COLO829 (cell line): Measurements from ENCODE around the gene HBD.
"Not testable (repeated sequence)": the region's sequence is repeated elsewhere in the genome, so short reads cannot be mapped to it uniquely, and the experiment has no call there.

Experiments used
- DNase-seq: peaks from one replicate; pipeline ENCODE4 v3.0.0; 2012; ENCODE audit warnings: low spot score

HBD gene

DNA sequence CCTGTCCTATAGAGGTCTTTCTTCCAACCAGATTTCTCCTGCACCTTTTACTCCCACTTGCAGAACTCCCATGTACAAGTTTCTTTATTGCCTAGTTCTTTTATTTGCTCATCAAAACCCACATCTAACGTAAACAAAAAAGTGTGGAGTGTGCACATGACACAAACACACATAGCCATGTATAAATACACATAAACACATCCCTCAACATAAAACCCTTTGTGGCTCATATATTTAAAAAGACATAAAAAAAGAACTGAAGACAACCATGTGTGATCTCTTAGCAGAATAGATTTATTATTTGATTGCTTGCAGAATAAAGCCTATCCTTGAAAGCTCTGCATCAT is 18.6 kb upstream of the HBD start:
- no peak for DNase-seq

DNA sequence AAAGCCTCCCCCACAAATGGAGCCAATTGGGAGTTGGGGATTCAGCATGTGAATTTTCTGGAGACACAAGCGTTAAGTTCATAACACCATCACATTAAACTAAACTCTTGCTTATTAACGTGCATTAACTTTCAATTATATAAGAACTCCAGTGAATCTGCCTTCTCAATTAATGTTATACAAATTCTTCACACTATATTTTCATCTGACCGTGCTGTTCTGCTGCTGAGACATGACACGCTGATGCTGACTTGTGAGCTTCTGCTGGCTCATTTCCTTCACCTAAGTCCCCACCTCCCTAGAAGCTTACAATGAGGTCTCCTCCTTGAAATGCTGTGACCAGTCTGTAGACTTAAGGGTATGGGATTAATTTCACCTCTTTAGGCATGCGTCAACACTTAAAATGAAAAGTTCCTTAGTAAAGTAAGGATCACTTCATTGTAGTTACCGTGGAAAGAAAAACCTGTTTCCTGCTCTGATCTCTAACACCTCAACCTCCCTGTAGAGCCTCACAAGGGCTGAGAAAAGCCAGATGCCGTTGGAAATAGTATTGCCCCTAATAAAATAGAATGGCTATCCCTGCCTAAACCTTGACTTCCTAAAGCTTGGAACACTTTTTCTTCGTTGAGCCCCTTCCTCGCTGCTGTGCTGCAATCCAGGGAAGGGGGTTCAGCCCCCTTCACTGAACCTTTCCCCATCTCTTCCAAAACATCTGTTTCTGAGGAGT is 18.1 kb upstream of the HBD start:
- DNase-seq: no peak

DNA sequence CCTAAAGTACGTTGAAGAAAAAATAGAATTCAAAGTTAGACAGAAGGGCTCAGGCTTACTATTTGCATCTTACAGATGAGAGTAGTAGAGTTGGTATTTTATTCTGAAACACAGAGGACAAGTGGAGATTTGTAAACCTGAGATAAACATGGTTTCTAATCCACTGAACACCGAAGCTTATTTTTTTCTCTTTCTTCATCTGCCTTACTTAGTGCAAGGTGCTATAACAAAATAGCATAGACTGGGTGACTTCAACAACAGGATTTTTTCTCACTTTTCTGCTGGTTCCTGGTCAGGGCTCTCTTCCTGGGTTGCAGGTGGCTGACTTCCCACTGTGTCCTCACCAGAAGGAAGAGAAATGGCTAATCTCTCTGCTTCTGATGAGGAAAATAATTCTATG is 17.5 kb upstream of the HBD start:
- no peak for DNase-seq

DNA sequence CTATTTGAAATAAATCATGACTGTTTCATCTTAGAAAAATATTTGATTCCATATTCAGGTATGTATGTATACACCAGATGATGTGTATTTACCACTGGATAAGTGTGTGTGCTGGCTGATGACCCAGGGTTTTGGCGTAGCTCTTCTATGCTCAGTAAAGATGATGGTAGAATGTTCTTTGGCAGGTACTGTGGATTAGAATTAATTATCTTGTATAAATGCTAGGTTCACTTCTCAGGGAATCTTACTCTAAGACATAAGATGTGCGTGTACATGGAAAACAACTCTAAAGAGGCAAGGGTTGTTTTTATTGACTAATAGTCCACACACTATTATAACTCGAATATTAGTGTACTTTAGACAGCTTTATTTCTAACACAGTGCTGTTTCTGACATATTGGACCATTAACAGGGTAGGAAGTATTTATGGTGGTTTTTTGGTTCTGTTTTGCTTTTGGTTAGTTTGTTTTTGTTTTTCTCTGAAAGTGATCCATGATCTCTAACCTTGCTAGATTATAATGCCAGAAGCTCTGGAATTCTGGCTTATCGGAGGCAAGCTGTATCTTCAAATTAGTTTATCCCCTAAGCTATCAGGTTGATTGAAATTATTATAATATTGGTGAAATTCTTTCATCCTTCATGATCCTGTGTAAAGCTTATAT is 16.4 kb upstream of the HBD start:
- DNase-seq: no peak

DNA sequence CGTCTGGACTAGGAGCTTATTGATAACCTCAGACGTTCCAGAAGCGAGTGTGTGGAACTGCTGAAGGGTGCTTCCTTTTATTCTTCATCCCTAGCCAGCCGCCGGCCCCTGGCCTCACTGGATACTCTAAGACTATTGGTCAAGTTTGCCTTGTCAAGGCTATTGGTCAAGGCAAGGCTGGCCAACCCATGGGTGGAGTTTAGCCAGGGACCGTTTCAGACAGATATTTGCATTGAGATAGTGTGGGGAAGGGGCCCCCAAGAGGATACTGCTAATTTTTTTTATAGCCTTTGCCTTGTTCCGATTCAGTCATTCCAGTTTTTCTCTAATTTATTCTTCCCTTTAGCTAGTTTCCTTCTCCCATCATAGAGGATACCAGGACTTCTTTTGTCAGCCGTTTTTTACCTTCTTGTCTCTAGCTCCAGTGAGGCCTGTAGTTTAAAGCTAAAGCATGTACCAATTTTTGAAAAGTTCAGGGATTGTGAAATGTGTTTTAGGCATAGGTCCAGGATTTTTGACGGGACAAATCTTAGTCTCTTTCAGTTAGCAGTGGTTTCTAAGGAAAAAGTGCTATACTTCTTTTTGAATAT is 15.6 kb upstream of the HBD start, which contains the start of gene HBG1:
Gene HBG1 (minus strand): TSS at position 51 of the 590 bp plus-strand sequence. CDS start 53 bp downstream, outside the sequence.
- DNase-seq: not testable (repeated sequence)

- DNase-seq: not testable (repeated sequence)
Measured at GRCh38 chr11:5248498-5248897, 14.2 kb upstream of the HBD start.

DNA sequence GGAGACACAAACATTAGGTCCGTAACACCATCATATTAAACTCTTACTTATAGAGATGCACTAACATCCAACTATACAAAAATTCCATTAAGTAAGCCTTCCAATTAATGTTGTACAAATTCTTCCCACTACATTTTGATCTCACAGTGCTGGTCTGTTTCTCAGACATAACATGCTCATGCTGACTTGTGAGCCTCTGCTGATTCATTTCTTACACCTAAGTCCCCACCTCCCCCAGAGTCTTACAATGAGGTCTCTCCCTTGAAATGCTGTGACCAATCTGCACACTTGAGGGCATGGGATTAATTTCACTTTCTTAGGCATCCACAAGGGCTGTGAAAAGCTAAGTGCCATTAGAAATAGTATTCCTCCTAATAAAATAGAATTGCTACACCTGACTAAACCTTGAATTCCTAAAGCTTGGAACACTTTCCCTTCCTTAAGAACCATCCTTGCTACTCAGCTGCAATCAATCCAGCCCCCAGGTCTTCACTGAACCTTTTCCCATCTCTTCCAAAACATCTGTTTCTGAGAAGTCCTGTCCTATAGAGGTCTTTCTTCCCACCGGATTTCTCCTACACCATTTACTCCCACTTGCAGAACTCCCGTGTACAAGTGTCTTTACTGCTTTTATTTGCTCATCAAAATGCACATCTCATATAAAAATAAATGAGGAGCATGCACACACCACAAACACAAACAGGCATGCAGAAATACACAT is 13.3 kb upstream of the HBD start:
- DNase-seq: no peak

- DNase-seq: no peak
Measured at GRCh38 chr11:5246772-5247471, 12.6 kb upstream of the HBD start.

- DNase-seq: no peak
Measured at GRCh38 chr11:5245155-5245554, 10.9 kb upstream of the HBD start.

DNA sequence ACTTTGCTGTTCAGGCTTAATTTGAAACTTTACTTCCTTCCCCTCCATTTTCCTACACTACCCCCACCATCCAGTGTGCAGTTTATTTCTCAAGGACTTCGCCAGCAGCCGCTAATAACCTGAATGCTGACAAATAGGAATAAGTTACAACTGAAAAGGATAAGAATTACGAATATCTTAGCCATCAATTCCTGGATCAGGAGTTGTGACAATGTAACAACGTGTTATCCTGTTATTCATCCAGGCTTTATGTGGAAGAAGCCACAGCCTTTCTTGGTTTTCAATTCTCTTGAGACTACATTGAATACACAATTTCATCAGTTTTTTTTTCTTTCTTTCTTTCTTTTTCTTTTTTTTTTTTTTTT is 9.5 kb upstream of the HBD start:
- no peak for DNase-seq

- DNase-seq: no peak
Measured at GRCh38 chr11:5242933-5243815, 8.9 kb upstream of the HBD start.

DNA sequence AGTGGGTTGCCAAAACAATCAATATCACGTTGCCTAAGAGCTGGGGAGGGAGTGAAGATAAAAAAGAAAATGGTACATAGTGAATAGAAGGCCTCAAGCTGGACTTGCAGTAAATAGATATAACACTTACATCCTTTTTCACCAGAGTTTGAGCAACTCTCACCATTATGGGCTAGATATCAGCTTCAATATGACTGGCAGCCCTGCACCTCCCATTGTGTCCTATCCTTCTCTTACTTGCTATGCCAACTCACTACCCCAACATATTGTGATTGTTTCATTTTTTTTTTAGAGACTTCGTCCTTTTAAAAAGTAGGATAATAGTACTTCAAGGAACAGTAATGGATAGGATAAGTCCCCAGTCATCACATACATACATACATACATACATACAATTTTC is 7.9 kb upstream of the HBD start:
- DNase-seq: no peak

- DNase-seq: no peak
Measured at GRCh38 chr11:5241458-5241857, 7.2 kb upstream of the HBD start.

DNA sequence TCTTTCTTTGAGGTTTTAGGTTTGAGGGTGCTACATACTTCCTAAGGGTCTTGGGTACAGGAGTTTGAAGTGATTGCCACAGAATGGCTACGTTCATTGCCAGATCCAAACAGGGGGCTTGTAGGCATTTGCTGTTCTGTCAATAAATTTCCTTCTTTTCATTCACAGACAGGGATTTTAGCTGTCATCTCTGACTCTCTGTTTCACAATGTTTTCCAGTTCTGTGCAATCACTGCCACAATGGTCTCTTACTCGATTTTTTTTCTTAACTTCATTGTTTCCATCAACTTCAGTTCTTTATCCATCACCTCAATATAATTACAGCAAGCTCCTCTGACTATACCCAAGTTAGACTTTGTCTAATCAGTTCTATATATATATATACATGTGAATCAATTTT is 6.2 kb upstream of the HBD start:
- no peak for DNase-seq

DNA sequence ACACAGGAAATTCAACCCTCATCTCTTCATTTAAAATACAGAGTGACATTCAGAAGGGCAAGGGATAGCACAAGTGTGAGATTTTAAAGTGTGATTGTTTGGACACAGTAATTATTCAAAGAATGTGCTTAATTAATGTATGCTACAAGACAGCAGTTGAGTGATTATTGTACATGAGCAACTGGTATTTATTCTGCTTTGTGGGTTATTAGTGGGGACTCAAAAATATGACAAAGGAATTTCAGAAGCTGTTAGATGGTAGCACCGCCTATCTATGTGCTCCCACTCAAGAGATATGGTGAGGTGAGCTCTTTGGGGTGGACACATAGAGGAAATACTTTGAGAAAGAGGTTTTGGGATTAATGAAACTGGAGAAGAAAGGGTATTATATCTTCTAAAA is 5.8 kb upstream of the HBD start:
- no peak for DNase-seq

GRCh38 chr11:5239046-5239445 is 4.8 kb upstream of the HBD start:
- no peak for DNase-seq

GRCh38 chr11:5238486-5238885 is 4.2 kb upstream of the HBD start:
- no peak for DNase-seq

DNA sequence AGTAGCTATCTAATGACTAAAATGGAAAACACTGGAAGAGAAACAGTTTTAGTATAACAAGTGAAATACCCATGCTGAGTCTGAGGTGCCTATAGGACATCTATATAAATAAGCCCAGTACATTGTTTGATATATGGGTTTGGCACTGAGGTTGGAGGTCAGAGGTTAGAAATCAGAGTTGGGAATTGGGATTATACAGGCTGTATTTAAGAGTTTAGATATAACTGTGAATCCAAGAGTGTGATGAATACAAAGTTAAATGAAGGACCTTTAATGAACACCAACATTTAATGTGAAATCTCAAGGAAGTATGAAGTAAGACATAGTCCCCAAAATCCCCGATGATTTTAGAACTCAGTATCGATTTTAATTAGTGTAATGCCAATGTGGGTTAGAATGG is 3.1 kb upstream of the HBD start:
- no peak for DNase-seq

GRCh38 chr11:5235364-5236095 is 1.2 kb upstream of the HBD start:
- no peak for DNase-seq

DNA sequence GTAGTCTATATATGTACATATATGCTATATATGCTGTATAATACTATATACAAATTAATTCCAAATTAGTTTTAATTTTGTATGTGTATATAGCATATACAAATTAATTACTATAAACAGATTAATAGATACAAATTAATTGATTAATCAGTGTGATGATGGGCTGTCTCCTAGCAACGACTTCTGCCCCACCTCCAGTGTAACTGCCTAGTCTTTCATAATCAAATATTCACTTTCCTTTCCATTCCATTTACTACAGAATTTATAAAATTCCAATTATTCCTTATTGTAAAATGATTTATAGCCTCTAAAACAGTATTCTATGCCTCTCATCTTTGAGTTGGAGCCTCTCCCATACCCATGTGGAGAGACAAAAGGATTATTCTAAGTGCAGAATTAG is 976 bp downstream of the HBD start:
- DNase-seq: no peak

GRCh38 chr11:5232821-5233220 is 1.5 kb downstream of the HBD start:
- no peak for DNase-seq
